ENCODE measurements around the gene LINGO1. TPM values are rescaled to one million over a fixed set of nuclear protein-coding genes. Genes with fewer than 3 reads are reported as not detected.

LINGO1 gene
- total and polyA plus RNA-seq, 3 donors from 2014 or later: 16.6 to 22.4 (median 16.7) TPM

- peak; percentile 33 for DNase-seq
- Histone ChIP-seq H3K4me1 (peaks cover 6% of the 10 kb centered on the region), H3K27me3 (no peaks in the 10 kb centered on the region), H3K27ac (no peak overlapping the region), H3K9me3 (no peaks in the 10 kb centered on the region), H3K36me3 (ENCODE audit: low read depth, missing control alignments) (no peaks in the 10 kb centered on the region), H3K4me3 (no peak overlapping the region)
- TF ChIP-seq POLR2A (IDR thresholded peaks at IDR 0.05) (no peak), CTCF (IDR thresholded peaks at IDR 0.05) (no peak)
- intact Hi-C loops (cut with DNase I; ENCODE audit: low total_unique reads): no loop called here
- 60 to 66% methylated on average over 12 to 13 of the region's 13 CpGs for WGBS, 2 donors
Measured at GRCh38 chr15:77591968-77592613, 40.6 kb downstream of the LINGO1 start.

- Histone ChIP-seq H3K4me1 (peaks cover 10% of the 10 kb centered on the region), H3K27me3 (no peaks in the 10 kb centered on the region), H3K4me3 (no peak overlapping the region), H3K9me3 (no peaks in the 10 kb centered on the region), H3K27ac (no peak overlapping the region), H3K36me3 (ENCODE audit: low read depth, missing control alignments) (no peaks in the 10 kb centered on the region)
- WGBS, 2 donors: 52 to 74% methylated on average over 4 to 6 of the region's 6 CpGs
- DNase-seq: no peak
- TF ChIP-seq POLR2A (IDR thresholded peaks at IDR 0.05) (no peak), CTCF (IDR thresholded peaks at IDR 0.05) (no peak)
- intact Hi-C loops (cut with DNase I; ENCODE audit: low total_unique reads): no loop called here
Measured at GRCh38 chr15:77589839-77590238, 42.9 kb downstream of the LINGO1 start.

GRCh38 chr15:77588126-77588525 lies 44.6 kb downstream of the LINGO1 start:
- no peak overlapping the region for H3K4me3 ChIP-seq
- WGBS, 2 donors: 76 to 95% methylated on average over 10 to 12 of the region's 12 CpGs
- TF ChIP-seq CTCF (IDR thresholded peaks at IDR 0.05): no peak
- TF ChIP-seq POLR2A (IDR thresholded peaks at IDR 0.05): no peak
- no peaks in the 10 kb centered on the region for H3K9me3 ChIP-seq
- H3K36me3 ChIP-seq (ENCODE audit: low read depth, missing control alignments): no peaks in the 10 kb centered on the region
- no peak for DNase-seq
- H3K27me3 ChIP-seq: no peaks in the 10 kb centered on the region
- intact Hi-C loops (cut with DNase I; ENCODE audit: low total_unique reads): no loop called here
- peaks cover 10% of the 10 kb centered on the region for H3K4me1 ChIP-seq
- no peak overlapping the region for H3K27ac ChIP-seq

- peaks cover 4% of the 10 kb centered on the region for H3K4me1 ChIP-seq
- DNase-seq: no peak
- WGBS, 2 donors: 74 to 76% methylated on average over 10 to 11 of the region's 11 CpGs
- no peak overlapping the region for H3K4me3 ChIP-seq
- no peaks in the 10 kb centered on the region for H3K36me3 ChIP-seq (ENCODE audit: low read depth, missing control alignments)
- intact Hi-C loops (cut with DNase I; ENCODE audit: low total_unique reads): no loop called here
- no peak overlapping the region for H3K27ac ChIP-seq
- no peaks in the 10 kb centered on the region for H3K9me3 ChIP-seq
- no peaks in the 10 kb centered on the region for H3K27me3 ChIP-seq
- no peak for TF ChIP-seq CTCF (IDR thresholded peaks at IDR 0.05)
- TF ChIP-seq POLR2A (IDR thresholded peaks at IDR 0.05): no peak
Measured at GRCh38 chr15:77584691-77585090, 48.0 kb downstream of the LINGO1 start.

- DNase-seq: no peak
- Histone ChIP-seq H3K9me3 (no peaks in the 10 kb centered on the region), H3K4me1 (peaks cover 4% of the 10 kb centered on the region), H3K27ac (no peak overlapping the region), H3K4me3 (no peak overlapping the region), H3K36me3 (ENCODE audit: low read depth, missing control alignments) (no peaks in the 10 kb centered on the region), H3K27me3 (no peaks in the 10 kb centered on the region)
- 71 to 91% methylated on average over 4 to 7 of the region's 7 CpGs for WGBS, 2 donors
- intact Hi-C loops (cut with DNase I; ENCODE audit: low total_unique reads): no loop called here
- TF ChIP-seq CTCF (IDR thresholded peaks at IDR 0.05) (no peak), POLR2A (IDR thresholded peaks at IDR 0.05) (no peak)
Measured at GRCh38 chr15:77584201-77584600, 48.5 kb downstream of the LINGO1 start.
